Vagina (tissue), 2 donors: ENCODE data around the gene TJP3. TPM values are rescaled to one million over a fixed set of nuclear protein-coding genes. Genes with fewer than 3 reads are reported as not detected.

Experiments used
- DNase-seq, 2 donors: peaks; one replicate each; pipeline ENCODE4 v3.0.0-alpha.2; 2017; ENCODE audit errors: extremely low spot score in 2 of 2
- H3K27ac ChIP-seq: fragments of 200-600 bp; sonication (generic); one replicate; pipeline ENCODE4 v1.5.1; 2019
- H3K27me3 ChIP-seq: fragments of 200-600 bp; sonication (generic); one replicate; pipeline ENCODE4 v1.5.1; 2019
- H3K36me3 ChIP-seq, 2 donors: fragments of 200-600 bp; sonication (generic); one replicate each; pipeline ENCODE4 v1.5.1; 2017 to 2019
- H3K4me1 ChIP-seq: fragments of 200-600 bp; sonication (generic); one replicate; pipeline ENCODE4 v1.5.1; 2019
- H3K4me3 ChIP-seq, 2 donors: fragments of 200-600 bp; sonication (generic); 1 replicate in 1 of 2; 2 replicates in 1 of 2; pipeline ENCODE4 v1.5.1; 2016 to 2019
- H3K9me3 ChIP-seq: fragments of 200-600 bp; sonication (generic); one replicate; pipeline ENCODE4 v1.5.1; 2019
- CTCF ChIP-seq, 3 experiments: fragments of 450-650 bp in 2 of 3; fragments of 200-600 bp in 1 of 3; sonication (generic) in 1 of 3; IDR thresholded peaks; one replicate each; pipeline ENCODE4 v1.5.1; 2017 to 2019; ENCODE audit warnings: antibody characterized with exemption in 3 of 3, mild to moderate bottlenecking in 2 of 3, moderate library complexity in 2 of 3
- POLR2A ChIP-seq, 2 donors: fragments of 450-650 bp; IDR thresholded peaks; one replicate each; pipeline ENCODE4 v1.6.1; 2017; ENCODE audit warnings: antibody characterized with exemption in 2 of 2, mild to moderate bottlenecking in 2 of 2, moderate library complexity in 2 of 2
- POLR2AphosphoS5 ChIP-seq, 2 donors: sonication (generic); formaldehyde crosslinking; IDR thresholded peaks; one replicate each; pipeline ENCODE4 v1.9.0; 2017; ENCODE audit warnings: antibody characterized with exemption in 2 of 2, mild to moderate bottlenecking in 2 of 2, low read depth in 1 of 2; ENCODE audit not compliant: insufficient read depth in 1 of 2
- intact Hi-C: fragments of 100-400 bp; cut with DNase I; formaldehyde crosslinking; loops from one replicate; pipeline ENCODE4 v1.15.1; 2023
- total RNA-seq: library from RNA; depleted of rRNA; stranded (reverse); fragments of >200 nt; gene quantifications from one replicate; pipeline ENCODE4 v1.2.3, GENCODE V29; 2016

The TJP3 gene
- total RNA-seq, 1 donor from 2014 or later = 17.7 TPM

- intact Hi-C loops = no loop called here
- no peak for DNase-seq
- Histone ChIP-seq H3K27ac (no peak overlapping the region), H3K27me3 (no peaks in the 10 kb centered on the region), H3K36me3 (peaks cover 0 to 22% of the 10 kb centered on the region in 2 donors), H3K4me3 (no peak overlapping the region), H3K9me3 (no peaks in the 10 kb centered on the region), H3K4me1 (peaks cover 61% of the 10 kb centered on the region)
- TF ChIP-seq POLR2A (IDR thresholded peaks at IDR 0.05) (no peak), CTCF (IDR thresholded peaks at IDR 0.05) (no peak), POLR2AphosphoS5 (IDR thresholded peaks at IDR 0.05; ENCODE audit: insufficient read depth in 1 of 2, low read depth in 1 of 2) (no peak)
These were observed 41.0 kb upstream of the TJP3 start for GRCh38 chr19:3667037-3667638.

- Histone ChIP-seq H3K27ac (peak overlapping the region; percentile 99), H3K27me3 (no peaks in the 10 kb centered on the region), H3K36me3 (peaks cover 0 to 20% of the 10 kb centered on the region in 2 donors), H3K4me1 (peaks cover 61% of the 10 kb centered on the region), H3K4me3 (peak overlapping the region in 1 of 2 donors; percentile 2), H3K9me3 (no peaks in the 10 kb centered on the region)
- DNase-seq = no peak
- no peak for TF ChIP-seq POLR2A (IDR thresholded peaks at IDR 0.05)
- no peak for TF ChIP-seq CTCF (IDR thresholded peaks at IDR 0.05)
- TF ChIP-seq POLR2AphosphoS5 (IDR thresholded peaks at IDR 0.05; ENCODE audit: insufficient read depth in 1 of 2, low read depth in 1 of 2) = no peak
- intact Hi-C loops = loop anchor here (1.0 kb wide), 1 partner anchor 32 kb away; no protein-coding TSS in a partner anchor
These were observed 40.4 kb upstream of the TJP3 start for GRCh38 chr19:3667766-3668165.

GRCh38 chr19:3668331-3669081 is 39.7 kb upstream of the TJP3 start:
- intact Hi-C loops = loop anchor here (1.0 kb wide), 1 partner anchor 31 kb away; no protein-coding TSS in a partner anchor
- no peak for DNase-seq
- H3K4me3 ChIP-seq = no peak overlapping the region

GRCh38 chr19:3669082-3669946 is 38.9 kb upstream of the TJP3 start:
- Histone ChIP-seq H3K36me3 (peaks cover 0 to 5% of the 10 kb centered on the region in 2 donors), H3K4me1 (peaks cover 61% of the 10 kb centered on the region), H3K27ac (peak overlapping the region; percentile 99), H3K4me3 (peak overlapping the region in 1 of 2 donors; percentile 47), H3K27me3 (no peaks in the 10 kb centered on the region), H3K9me3 (no peaks in the 10 kb centered on the region)
- TF ChIP-seq POLR2A (IDR thresholded peaks at IDR 0.05) (no peak), POLR2AphosphoS5 (IDR thresholded peaks at IDR 0.05; ENCODE audit: insufficient read depth in 1 of 2, low read depth in 1 of 2) (no peak), CTCF (IDR thresholded peaks at IDR 0.05) (no peak)
- DNase-seq = no peak
- intact Hi-C loops = no loop called here

More at GRCh38 chr19:3668331-3669081, 39.7 kb upstream of the TJP3 start:
- H3K4me1 ChIP-seq = peaks cover 61% of the 10 kb centered on the region
- peaks cover 0 to 13% of the 10 kb centered on the region in 2 donors for H3K36me3 ChIP-seq
- no peaks in the 10 kb centered on the region for H3K27me3 ChIP-seq
- no peaks in the 10 kb centered on the region for H3K9me3 ChIP-seq
- TF ChIP-seq POLR2AphosphoS5 (IDR thresholded peaks at IDR 0.05; ENCODE audit: insufficient read depth in 1 of 2, low read depth in 1 of 2) = no peak
- no peak for TF ChIP-seq CTCF (IDR thresholded peaks at IDR 0.05)
- no peak for TF ChIP-seq POLR2A (IDR thresholded peaks at IDR 0.05)
- H3K27ac ChIP-seq = peak overlapping the region; percentile 99
